Measurements from ENCODE around the gene SPINK5. TPM values are rescaled to one million over a fixed set of nuclear protein-coding genes. Genes with fewer than 3 reads are reported as not detected.

The SPINK5 gene
- total RNA-seq, 1 donor from 2014 or later: 12.9 TPM

DNA sequence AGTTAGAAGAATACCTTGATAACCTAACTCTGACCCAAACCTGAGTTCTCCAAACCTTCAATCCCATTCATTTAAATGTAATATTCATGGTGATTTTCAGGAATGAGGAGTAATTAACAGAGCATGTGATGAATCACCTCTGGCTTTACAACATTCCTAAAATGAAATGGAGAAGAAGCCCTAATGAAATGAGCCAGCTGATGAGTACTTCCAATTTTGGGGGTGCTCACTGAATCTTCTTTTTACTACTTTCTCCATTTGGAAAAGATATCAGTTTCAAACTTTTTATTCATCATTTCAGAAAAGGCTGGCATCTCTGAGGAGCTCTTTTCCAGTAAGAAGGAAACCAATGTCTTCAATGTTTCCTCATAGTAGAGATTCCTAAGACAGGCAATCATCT is 2.9 kb upstream of the SPINK5 start:
- H3K9me3 Mint-ChIP-seq: peaks cover 10% of the 10 kb centered on the region
- H3K27ac Mint-ChIP-seq (ENCODE audit: unreplicated experiment): no peak overlapping the region
- H3K4me1 Mint-ChIP-seq: no peaks in the 10 kb centered on the region
- peaks cover 18% of the 10 kb centered on the region for H3K36me3 Mint-ChIP-seq (ENCODE audit: low read depth)
- TF ChIP-seq CTCF (conservative IDR thresholded peaks at IDR 0.05): no peak
- DNase-seq (ENCODE audit: low read depth, low spot score): no peak
- no peak overlapping the region for H3K4me3 Mint-ChIP-seq
- no peaks in the 10 kb centered on the region for H3K27me3 Mint-ChIP-seq (ENCODE audit: low read depth)

DNA sequence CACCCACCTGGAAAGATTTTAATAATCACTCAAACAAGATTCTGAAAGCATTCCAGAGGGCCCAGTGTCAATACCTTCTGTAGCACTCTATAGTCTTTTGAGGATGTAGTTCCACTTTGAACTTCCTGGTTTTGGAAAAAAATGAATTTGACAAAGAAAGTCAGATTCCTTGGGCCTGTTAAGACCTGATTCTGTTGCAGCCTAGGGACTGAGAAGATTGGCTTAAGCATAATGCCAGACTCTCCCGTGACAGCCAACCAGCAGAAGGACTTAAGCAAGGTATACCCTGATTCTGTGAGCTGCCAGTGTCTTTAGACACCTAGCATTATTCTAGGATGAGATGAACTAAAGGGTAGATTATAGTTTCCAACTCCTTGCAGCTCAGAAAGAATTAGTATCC is 6.8 kb downstream of the SPINK5 start:
- Mint-ChIP-seq H3K27ac (ENCODE audit: unreplicated experiment) (no peak overlapping the region), H3K4me1 (no peaks in the 10 kb centered on the region), H3K4me3 (no peak overlapping the region), H3K36me3 (ENCODE audit: low read depth) (peaks cover 14% of the 10 kb centered on the region), H3K27me3 (ENCODE audit: low read depth) (no peaks in the 10 kb centered on the region), H3K9me3 (no peaks in the 10 kb centered on the region)
- no peak for DNase-seq (ENCODE audit: low read depth, low spot score)
- TF ChIP-seq CTCF (conservative IDR thresholded peaks at IDR 0.05): no peak

DNA sequence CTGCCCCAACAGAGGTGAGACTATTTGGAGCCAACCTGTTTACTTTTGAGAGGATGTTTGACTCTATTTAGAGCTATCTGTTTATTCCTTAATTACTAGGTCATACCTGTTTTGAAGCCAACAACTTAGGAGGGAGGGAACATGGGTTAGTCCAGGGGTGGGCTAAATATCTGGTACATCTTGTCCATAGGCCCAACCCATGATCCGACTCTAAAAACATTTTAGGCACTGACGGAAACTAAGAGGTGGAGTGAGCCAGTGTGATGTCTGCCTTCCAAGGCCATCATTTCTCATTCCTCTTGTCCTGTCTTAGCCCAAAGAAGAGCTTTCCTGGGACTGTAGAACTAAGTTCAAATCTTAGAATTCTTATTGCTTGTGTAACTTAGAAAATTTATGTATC is 8.4 kb downstream of the SPINK5 start:
- TF ChIP-seq CTCF (conservative IDR thresholded peaks at IDR 0.05): no peak
- H3K9me3 Mint-ChIP-seq: peaks cover 6% of the 10 kb centered on the region
- no peak overlapping the region for H3K27ac Mint-ChIP-seq (ENCODE audit: unreplicated experiment)
- DNase-seq (ENCODE audit: low read depth, low spot score): no peak
- no peak overlapping the region for H3K4me3 Mint-ChIP-seq
- peaks cover 25% of the 10 kb centered on the region for H3K36me3 Mint-ChIP-seq (ENCODE audit: low read depth)
- no peaks in the 10 kb centered on the region for H3K27me3 Mint-ChIP-seq (ENCODE audit: low read depth)
- H3K4me1 Mint-ChIP-seq: no peaks in the 10 kb centered on the region

GRCh38 chr5:148075529-148075928 is 11.7 kb downstream of the SPINK5 start:
- TF ChIP-seq CTCF (conservative IDR thresholded peaks at IDR 0.05): no peak
- no peak overlapping the region for H3K4me3 Mint-ChIP-seq
- DNase-seq (ENCODE audit: low read depth, low spot score): no peak
- H3K27me3 Mint-ChIP-seq (ENCODE audit: low read depth): no peaks in the 10 kb centered on the region
- no peak overlapping the region for H3K27ac Mint-ChIP-seq (ENCODE audit: unreplicated experiment)
- H3K36me3 Mint-ChIP-seq (ENCODE audit: low read depth): peaks cover 23% of the 10 kb centered on the region
- peaks cover 6% of the 10 kb centered on the region for H3K9me3 Mint-ChIP-seq
- no peaks in the 10 kb centered on the region for H3K4me1 Mint-ChIP-seq

DNA sequence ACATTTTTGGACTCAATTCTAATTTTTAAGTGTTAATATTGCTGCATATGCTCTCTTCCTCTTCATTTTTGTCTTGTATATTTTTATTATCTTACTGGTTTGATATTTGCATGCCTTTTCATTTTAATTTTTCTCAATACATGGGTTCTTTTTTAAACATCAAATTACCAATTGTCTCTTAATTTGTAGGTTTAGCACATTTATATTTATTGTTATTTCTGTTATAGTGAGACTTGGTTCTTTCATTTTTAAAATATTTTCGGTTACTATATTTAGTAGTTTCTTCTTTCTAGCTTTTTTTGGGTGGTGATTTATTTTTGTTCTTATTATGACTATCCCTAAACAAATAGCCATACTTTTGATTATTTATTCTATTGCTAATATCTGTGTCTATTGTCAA is 19.4 kb downstream of the SPINK5 start:
- H3K27ac Mint-ChIP-seq (ENCODE audit: unreplicated experiment): no peak overlapping the region
- no peaks in the 10 kb centered on the region for H3K27me3 Mint-ChIP-seq (ENCODE audit: low read depth)
- H3K4me3 Mint-ChIP-seq: no peak overlapping the region
- no peak for TF ChIP-seq CTCF (conservative IDR thresholded peaks at IDR 0.05)
- no peaks in the 10 kb centered on the region for H3K4me1 Mint-ChIP-seq
- no peak for DNase-seq (ENCODE audit: low read depth, low spot score)
- H3K36me3 Mint-ChIP-seq (ENCODE audit: low read depth): no peaks in the 10 kb centered on the region
- no peaks in the 10 kb centered on the region for H3K9me3 Mint-ChIP-seq

DNA sequence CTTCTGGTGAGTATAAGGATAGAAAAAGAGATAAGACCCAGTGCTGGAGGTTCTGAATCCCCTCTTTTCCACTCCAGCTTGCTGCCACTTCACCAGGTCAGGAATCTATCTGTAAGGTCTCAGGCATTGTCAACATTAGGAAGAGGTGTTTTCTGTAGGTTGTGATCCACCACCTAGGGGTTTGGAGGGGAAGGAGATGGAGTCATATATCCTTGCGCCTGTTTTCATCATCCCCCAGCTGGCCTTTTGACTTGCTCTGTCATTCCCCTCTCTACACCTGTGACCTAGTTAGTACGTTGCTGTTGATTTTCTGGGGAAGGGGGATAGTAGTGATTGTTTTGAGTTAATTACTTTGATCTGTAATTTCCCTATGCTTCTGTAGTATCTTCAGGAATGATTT is 20.5 kb downstream of the SPINK5 start:
- Mint-ChIP-seq H3K4me1 (no peaks in the 10 kb centered on the region), H3K9me3 (no peaks in the 10 kb centered on the region), H3K4me3 (no peak overlapping the region), H3K27ac (ENCODE audit: unreplicated experiment) (no peak overlapping the region), H3K36me3 (ENCODE audit: low read depth) (peaks cover under 1% of the 10 kb centered on the region), H3K27me3 (ENCODE audit: low read depth) (no peaks in the 10 kb centered on the region)
- DNase-seq (ENCODE audit: low read depth, low spot score): no peak
- no peak for TF ChIP-seq CTCF (conservative IDR thresholded peaks at IDR 0.05)

Data from neural crest cell (in vitro differentiated cells).